Renal pelvis (tissue), 4 donors: ENCODE measurements around the gene CLK4. TPM values are rescaled to one million over a fixed set of nuclear protein-coding genes. Genes with fewer than 3 reads are reported as not detected.

Source experiments
- DNase-seq: peaks from one replicate; pipeline ENCODE4 v3.0.0-alpha.2; 2013
- polyA plus RNA-seq, 3 donors: library from polyadenylated mRNA; unstranded; fragments of 120-200 nt; gene quantifications; one replicate each; pipeline ENCODE4 v1.2.1, GENCODE V29; 2013; ENCODE audit not compliant: insufficient read length in 3 of 3

Gene CLK4
- polyA plus RNA-seq, 3 donors, result 52.2 to 67.0 (median 64.8) TPM

- no peak for DNase-seq
Measured at GRCh38 chr5:178557416-178557815, 69.4 kb downstream of the CLK4 start.

GRCh38 chr5:178555771-178556211 is 71.1 kb downstream of the CLK4 start:
- no peak for DNase-seq

GRCh38 chr5:178555005-178555404 is 71.8 kb downstream of the CLK4 start:
- DNase-seq, result no peak

GRCh38 chr5:178554311-178554710 is 72.5 kb downstream of the CLK4 start:
- DNase-seq, result no peak

GRCh38 chr5:178553517-178553916 is 73.3 kb downstream of the CLK4 start:
- DNase-seq, result no peak

Other genes starting within 250 kb of the CLK4 start
- gene COL23A1, start 36.7 kb downstream of the CLK4 start, polyA plus RNA-seq, result 1 to 10 TPM; 6.3 to 9.0 (median 7.1) TPM
- 10 to 100 TPM; 19.0 to 24.3 (median 19.1) TPM for gene ZNF354A, start 103.6 kb upstream of the CLK4 start, polyA plus RNA-seq
- gene ZNF354B, start 232.9 kb upstream of the CLK4 start, polyA plus RNA-seq, result 10 to 100 TPM; 19.8 to 32.3 (median 28.2) TPM